AG09319 (cell line): ENCODE results near the gene TBKBP1.

Experiments used
- DNase-seq: peaks from one replicate; pipeline ENCODE4 v3.0.0-alpha.2; 2010; ENCODE audit warnings: low read depth; ENCODE audit errors: extremely low read depth
- CTCF ChIP-seq: IDR thresholded peaks from 2 replicates; pipeline ENCODE4 v1.5.1; 2011; ENCODE audit warnings: low read depth, mild to moderate bottlenecking, inconsistent platforms, low read length, moderate library complexity

The TBKBP1 gene

GRCh38 chr17:47721725-47722124 is 27.8 kb downstream of the TBKBP1 start:
- no peak for TF ChIP-seq CTCF
- no peak for DNase-seq

- TF ChIP-seq CTCF = no peak
- DNase-seq = no peak
Measured at GRCh38 chr17:47724705-47725104, 30.7 kb downstream of the TBKBP1 start.

GRCh38 chr17:47725446-47726111 is 31.6 kb downstream of the TBKBP1 start:
- DNase-seq = no peak
- TF ChIP-seq CTCF = no peak

- no peak for DNase-seq
- no peak for TF ChIP-seq CTCF
Measured at GRCh38 chr17:47726796-47727703, 33.1 kb downstream of the TBKBP1 start.

- no peak for TF ChIP-seq CTCF
- no peak for DNase-seq
Measured at GRCh38 chr17:47727704-47728036, 33.7 kb downstream of the TBKBP1 start.

- no peak for DNase-seq
- TF ChIP-seq CTCF = no peak
Measured at GRCh38 chr17:47728214-47728877, 34.4 kb downstream of the TBKBP1 start.

- no peak for DNase-seq
- no peak for TF ChIP-seq CTCF
Measured at GRCh38 chr17:47729476-47729875, 35.5 kb downstream of the TBKBP1 start.
